Keratinocyte (primary cell): Measurements from ENCODE around the gene DNAH2. TPM values are rescaled to one million over a fixed set of nuclear protein-coding genes. Genes with fewer than 3 reads are reported as not detected.

Source experiments
- DNase-seq: peaks from one replicate; pipeline ENCODE4 v3.0.0-alpha.2; 2011; ENCODE audit warnings: low read depth, missing footprints, low spot score
- FAIRE-seq: peaks from 2 replicates; lab custom pipeline; 2011; peaks lifted over from hg19 to GRCh38; lab: Jason Lieb, UNC
- H2AFZ ChIP-seq: 2 replicates; pipeline ENCODE4 v1.6.0; 2012; ENCODE audit warnings: low read length, control low read depth, inconsistent platforms; ENCODE audit not compliant: control insufficient read depth
- H3K27ac ChIP-seq: 2 replicates; pipeline ENCODE4 v1.5.1; 2011; ENCODE audit warnings: low read length; ENCODE audit not compliant: control insufficient read depth, insufficient read depth
- H3K27me3 ChIP-seq: 3 replicates; pipeline ENCODE4 v1.6.0; 2011; ENCODE audit warnings: low read length; ENCODE audit not compliant: control insufficient read depth, insufficient read depth; ENCODE audit errors: extremely low read depth
- H3K36me3 ChIP-seq, 2 experiments: 2 replicates in 1 of 2; 3 replicates in 1 of 2; pipeline ENCODE4 v1.5.1; 2011; ENCODE audit warnings: low read length in 2 of 2, mild to moderate bottlenecking in 1 of 2; ENCODE audit not compliant: control insufficient read depth in 2 of 2, insufficient read depth in 2 of 2; ENCODE audit errors: extremely low read depth in 1 of 2
- H3K4me1 ChIP-seq: 3 replicates; pipeline ENCODE4 v1.5.1; 2011; ENCODE audit warnings: low read length; ENCODE audit not compliant: control insufficient read depth, insufficient read depth; ENCODE audit errors: extremely low read depth
- H3K4me2 ChIP-seq: 3 replicates; pipeline ENCODE4 v1.6.0; 2011; ENCODE audit warnings: low read depth, low read length; ENCODE audit not compliant: control insufficient read depth, insufficient read depth; ENCODE audit errors: extremely low read depth
- H3K4me3 ChIP-seq, 3 experiments: fragments of 200-600 bp in 1 of 3; sonication (generic) in 1 of 3; 2 replicates in 2 of 3; 3 replicates in 1 of 3; pipeline ENCODE4 v1.5.1; 2011 to 2016; ENCODE audit warnings: low read length in 3 of 3, mild to moderate bottlenecking in 3 of 3, control low read depth in 2 of 3, inconsistent platforms in 1 of 3, low read depth in 1 of 3, mixed read lengths in 1 of 3, mixed run types in 1 of 3, moderate library complexity in 1 of 3; ENCODE audit not compliant: control insufficient read depth in 2 of 3, insufficient read depth in 2 of 3; ENCODE audit errors: extremely low read depth in 1 of 3
- H3K79me2 ChIP-seq: 2 replicates; pipeline ENCODE4 v1.6.0; 2012; ENCODE audit warnings: low read length; ENCODE audit not compliant: control insufficient read depth, insufficient read depth
- H3K9ac ChIP-seq: 3 replicates; pipeline ENCODE4 v1.6.0; 2011; ENCODE audit warnings: low read length; ENCODE audit not compliant: control insufficient read depth, insufficient read depth; ENCODE audit errors: extremely low read depth
- H3K9me1 ChIP-seq: 3 replicates; pipeline ENCODE4 v1.6.0; 2011; ENCODE audit warnings: low read length; ENCODE audit not compliant: control insufficient read depth, insufficient read depth; ENCODE audit errors: extremely low read depth
- H3K9me3 ChIP-seq: 2 replicates; pipeline ENCODE4 v1.5.1; 2012; ENCODE audit warnings: low read depth, low read length; ENCODE audit not compliant: control insufficient read depth
- H4K20me1 ChIP-seq: 3 replicates; pipeline ENCODE4 v1.6.0; 2011; ENCODE audit warnings: low read length; ENCODE audit not compliant: control insufficient read depth, insufficient read depth; ENCODE audit errors: extremely low read depth
- CTCF ChIP-seq, 3 experiments: IDR thresholded peaks in 1 of 3; conservative IDR thresholded peaks in 1 of 3; optimal IDR thresholded peaks in 1 of 3; 2 replicates in 2 of 3; 3 replicates in 1 of 3; pipeline versions ENCODE3 to v1.5.1; 2011; ENCODE audit warnings: low read length in 3 of 3, mild to moderate bottlenecking in 3 of 3, moderate library complexity in 2 of 3, control low read depth in 1 of 3, inconsistent platforms in 1 of 3; ENCODE audit not compliant: insufficient read depth in 2 of 3; ENCODE audit errors: extremely low read depth in 1 of 3
- EZH2 ChIP-seq: IDR thresholded peaks from one replicate; pipeline ENCODE4 v1.6.1; 2012; ENCODE audit warnings: inconsistent platforms, mild to moderate bottlenecking, low read length, moderate library complexity
- dilution Hi-C: fragments of 300-500 bp; cut with MboI; formaldehyde crosslinking; loops from one replicate; pipeline ENCODE4 v1.7.0; 2020; ENCODE audit warnings: low sequenced_read_pairs; ENCODE audit not compliant: extremely low pct_ligation_motif_present
- polyA plus RNA-seq, 5 experiments: library from polyadenylated mRNA; depleted of rRNA in 3 of 5; stranded (reverse) in 3 of 5; stranded (forward) in 1 of 5; unstranded in 1 of 5; fragments of >200 nt; gene quantifications; 1 replicate in 1 of 5; 2 replicates in 3 of 5; 3 replicates in 1 of 5; pipeline versions ENCODE4 v1.2.1 to v1.2.3, GENCODE V29; 2011 to 2012; ENCODE audit warnings: missing spikeins in 2 of 5, low read depth in 1 of 5, low replicate concordance in 1 of 5

The DNAH2 gene
- polyA plus RNA-seq, 1 donor (not counting 4 experiments of a cell fraction or from before 2014, with no cell fraction given), result 0.13 TPM

- TF ChIP-seq CTCF (optimal IDR thresholded peaks at IDR 0.05 in 1 of 3, IDR thresholded peaks at IDR 0.05 in 1 of 3, conservative IDR thresholded peaks at IDR 0.05 in 1 of 3; ENCODE audit: extremely low read depth in 1 of 3, insufficient read depth in 2 of 3, low read length in 3 of 3) (no peak), EZH2 (no peak)
- H3K36me3 ChIP-seq, result no peaks in the 10 kb centered on the region
- no peaks in the 10 kb centered on the region for H3K9me1 ChIP-seq
- H2AFZ ChIP-seq, result no peak overlapping the region
- H3K79me2 ChIP-seq, result no peaks in the 10 kb centered on the region
- no peaks in the 10 kb centered on the region for H3K9me3 ChIP-seq
- no peak overlapping the region for H3K9ac ChIP-seq
- dilution Hi-C loops, result no loop called here
- no peaks in the 10 kb centered on the region for H4K20me1 ChIP-seq
- DNase-seq, result no peak
- peaks cover 4% of the 10 kb centered on the region for H3K4me1 ChIP-seq
- FAIRE-seq, result no peak
- no peak overlapping the region for H3K27ac ChIP-seq
- no peak overlapping the region for H3K4me2 ChIP-seq
- H3K4me3 ChIP-seq, result no peak overlapping the region
- peaks cover 5% of the 10 kb centered on the region for H3K27me3 ChIP-seq
Measured at GRCh38 chr17:7824021-7824924, 106.7 kb downstream of the DNAH2 start.

GRCh38 chr17:7825206-7825990 lies 107.9 kb downstream of the DNAH2 start:
- FAIRE-seq (no peak), DNase-seq (no peak)
- Histone ChIP-seq H2AFZ (no peak overlapping the region), H3K27ac (no peak overlapping the region), H3K36me3 (no peaks in the 10 kb centered on the region), H3K79me2 (no peaks in the 10 kb centered on the region), H4K20me1 (no peaks in the 10 kb centered on the region), H3K27me3 (peaks cover 5% of the 10 kb centered on the region), H3K4me2 (no peak overlapping the region), H3K4me3 (no peak overlapping the region), H3K4me1 (peaks cover 4% of the 10 kb centered on the region), H3K9me3 (no peaks in the 10 kb centered on the region), H3K9me1 (no peaks in the 10 kb centered on the region), H3K9ac (no peak overlapping the region)
- dilution Hi-C loops, result no loop called here
- peak in 2 of 3 experiments; percentile 25 to 35 for TF ChIP-seq CTCF (optimal IDR thresholded peaks at IDR 0.05 in 1 of 3, IDR thresholded peaks at IDR 0.05 in 1 of 3, conservative IDR thresholded peaks at IDR 0.05 in 1 of 3; ENCODE audit: extremely low read depth in 1 of 3, insufficient read depth in 2 of 3, low read length in 3 of 3)
- TF ChIP-seq EZH2, result no peak
